ENCODE results near the gene CLMN.

The CLMN gene

GRCh38 chr14:95165517-95165916 is 154.2 kb downstream of the CLMN start:
- DNase-seq (ENCODE audit: low read depth), result no peak
- H3K4me3 ChIP-seq (ENCODE audit: low read depth, low read length), result no peak overlapping the region
- TF ChIP-seq, protein P1, sequence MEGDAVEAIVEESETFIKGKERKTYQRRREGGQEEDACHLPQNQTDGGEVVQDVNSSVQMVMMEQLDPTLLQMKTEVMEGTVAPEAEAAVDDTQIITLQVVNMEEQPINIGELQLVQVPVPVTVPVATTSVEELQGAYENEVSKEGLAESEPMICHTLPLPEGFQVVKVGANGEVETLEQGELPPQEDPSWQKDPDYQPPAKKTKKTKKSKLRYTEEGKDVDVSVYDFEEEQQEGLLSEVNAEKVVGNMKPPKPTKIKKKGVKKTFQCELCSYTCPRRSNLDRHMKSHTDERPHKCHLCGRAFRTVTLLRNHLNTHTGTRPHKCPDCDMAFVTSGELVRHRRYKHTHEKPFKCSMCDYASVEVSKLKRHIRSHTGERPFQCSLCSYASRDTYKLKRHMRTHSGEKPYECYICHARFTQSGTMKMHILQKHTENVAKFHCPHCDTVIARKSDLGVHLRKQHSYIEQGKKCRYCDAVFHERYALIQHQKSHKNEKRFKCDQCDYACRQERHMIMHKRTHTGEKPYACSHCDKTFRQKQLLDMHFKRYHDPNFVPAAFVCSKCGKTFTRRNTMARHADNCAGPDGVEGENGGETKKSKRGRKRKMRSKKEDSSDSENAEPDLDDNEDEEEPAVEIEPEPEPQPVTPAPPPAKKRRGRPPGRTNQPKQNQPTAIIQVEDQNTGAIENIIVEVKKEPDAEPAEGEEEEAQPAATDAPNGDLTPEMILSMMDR (IDR thresholded peaks at IDR 0.05; ENCODE audit: insufficient read depth, low read depth, low read length, missing control alignments), result no peak

DNA sequence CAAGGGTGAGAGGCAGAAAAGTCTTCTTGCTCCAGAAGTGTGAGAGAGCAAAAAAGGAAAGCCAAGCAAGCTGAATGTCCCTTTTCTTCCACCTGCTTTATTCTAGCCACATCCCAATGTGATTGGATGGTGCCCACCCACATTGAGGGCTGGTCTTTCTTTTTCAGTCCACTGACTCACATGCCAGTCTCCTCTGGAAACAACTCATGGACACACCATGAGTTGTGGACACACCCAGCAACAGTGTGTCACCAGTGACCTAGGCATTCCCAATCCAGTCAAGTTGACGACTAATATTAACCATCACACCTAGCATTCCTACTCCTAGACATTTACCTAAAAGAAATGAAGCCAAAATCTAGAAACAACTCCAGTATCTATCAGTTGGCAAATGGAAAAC is 155.2 kb downstream of the CLMN start:
- TF ChIP-seq, protein P1 (IDR thresholded peaks at IDR 0.05; ENCODE audit: insufficient read depth, low read depth, low read length, missing control alignments), result no peak
- no peak overlapping the region for H3K4me3 ChIP-seq (ENCODE audit: low read depth, low read length)
- no peak for DNase-seq (ENCODE audit: low read depth)

- TF ChIP-seq, protein P1 (IDR thresholded peaks at IDR 0.05; ENCODE audit: insufficient read depth, low read depth, low read length, missing control alignments), result no peak
- H3K4me3 ChIP-seq (ENCODE audit: low read depth, low read length), result no peak overlapping the region
- DNase-seq (ENCODE audit: low read depth), result no peak
Measured at GRCh38 chr14:95163666-95164065, 156.0 kb downstream of the CLMN start.

DNA sequence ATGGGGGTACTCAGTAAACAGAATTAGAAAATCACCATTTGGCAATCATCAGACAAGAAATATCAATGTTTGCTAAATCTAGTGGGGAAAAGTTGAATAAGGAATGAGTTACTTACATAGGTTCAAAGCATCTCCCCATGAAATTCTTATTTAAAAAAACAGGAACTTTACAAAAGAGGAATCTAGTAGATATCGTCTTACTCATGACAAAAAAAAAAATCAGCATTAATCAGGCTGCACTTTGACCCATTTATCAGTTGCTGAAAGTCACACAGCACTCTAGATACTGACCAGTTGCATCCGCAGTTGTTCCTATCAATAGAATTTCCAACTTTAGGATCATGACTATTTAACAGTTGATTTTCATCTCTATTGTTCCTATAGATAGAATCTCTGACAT is 156.6 kb downstream of the CLMN start:
- DNase-seq (ENCODE audit: low read depth), result no peak

DNA sequence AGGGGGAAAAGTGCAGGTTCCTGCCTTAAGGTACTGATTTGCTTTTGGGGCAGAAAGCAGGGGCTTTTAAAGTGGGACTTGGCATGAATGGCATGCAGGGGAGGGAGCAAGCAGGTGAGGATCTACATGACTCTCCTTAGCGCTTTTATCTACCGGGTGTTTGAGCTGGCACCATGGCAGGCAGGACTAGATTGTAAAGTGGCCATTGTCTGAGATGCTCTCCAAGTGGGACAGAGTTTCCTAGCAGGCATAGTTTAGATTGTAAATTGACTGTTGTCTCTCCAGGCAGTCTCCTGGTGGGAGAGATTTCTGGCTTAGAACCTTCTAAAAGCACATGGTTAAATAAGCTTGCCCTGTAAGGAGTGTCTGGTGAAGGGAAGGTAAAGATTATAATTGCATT is 157.1 kb downstream of the CLMN start:
- TF ChIP-seq, protein P1 (IDR thresholded peaks at IDR 0.05; ENCODE audit: insufficient read depth, low read depth, low read length, missing control alignments), result no peak
- no peak overlapping the region for H3K4me3 ChIP-seq (ENCODE audit: low read depth, low read length)
- DNase-seq (ENCODE audit: low read depth), result no peak

More for the DNA sequence above, 156.6 kb downstream of the CLMN start:
- H3K4me3 ChIP-seq (ENCODE audit: low read depth, low read length), result no peak overlapping the region
- TF ChIP-seq, protein P1 (IDR thresholded peaks at IDR 0.05; ENCODE audit: insufficient read depth, low read depth, low read length, missing control alignments), result no peak

DNA sequence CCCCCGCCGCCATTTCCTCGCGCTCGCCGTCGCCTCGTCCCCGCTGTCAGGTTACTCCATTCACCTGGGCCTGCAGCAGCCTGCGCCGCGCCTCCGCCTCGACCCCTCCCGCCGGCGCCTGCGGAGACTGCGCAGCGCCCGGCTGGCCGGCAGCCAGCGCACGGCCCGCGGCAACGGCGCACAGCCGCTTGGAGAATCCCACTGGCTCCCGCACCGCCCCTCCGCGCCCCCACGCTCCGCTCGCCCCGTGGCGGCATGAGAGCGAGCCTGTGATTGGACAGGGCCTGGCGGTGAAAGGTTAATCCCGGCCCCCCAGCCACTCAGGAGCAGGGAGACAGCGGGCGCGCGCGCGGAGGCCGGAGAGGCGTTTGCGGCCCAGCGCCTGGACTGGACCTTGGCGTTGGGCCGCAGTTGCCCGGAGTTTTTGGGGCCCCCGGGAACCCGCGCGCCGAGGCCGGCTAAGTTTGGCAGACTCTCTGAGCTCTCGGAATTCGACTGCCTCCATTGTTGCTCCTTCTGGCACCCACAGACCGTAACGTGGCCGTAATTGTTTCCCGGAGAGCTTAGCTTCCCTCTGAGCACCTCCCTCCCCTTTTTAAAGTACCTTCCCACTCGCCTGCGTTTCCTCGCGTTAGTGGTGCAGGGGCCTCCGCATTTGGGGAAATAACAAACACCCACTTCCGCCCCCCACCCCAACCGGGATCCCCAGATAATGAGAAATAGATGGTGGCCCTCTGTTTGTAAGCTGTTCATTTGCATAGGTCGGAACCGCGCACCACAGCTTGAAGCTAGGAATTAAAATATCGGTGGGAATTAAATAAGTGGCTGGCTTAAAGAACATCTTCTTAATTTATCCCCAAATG is 162.2 kb downstream of the CLMN start, which contains the start of gene DICER1:
Gene DICER1, minus strand, starts transcription at position 203 of the 863 bp plus-strand sequence. CDS start 24,071 bp downstream, outside the sequence.
- peak within 1 kb of the TSS; percentile 86 for H3K4me3 ChIP-seq (ENCODE audit: low read depth, low read length)
- DNase-seq (ENCODE audit: low read depth), result peak; percentile 95
- TF ChIP-seq, protein P1 (IDR thresholded peaks at IDR 0.05; ENCODE audit: insufficient read depth, low read depth, low read length, missing control alignments), result no peak

- DNase-seq (ENCODE audit: low read depth), result no peak
- TF ChIP-seq, protein P1 (IDR thresholded peaks at IDR 0.05; ENCODE audit: insufficient read depth, low read depth, low read length, missing control alignments), result no peak
- peak overlapping the region; percentile 86; the same call in 1 of the 2 replicates for H3K4me3 ChIP-seq (ENCODE audit: low read depth, low read length)
Measured at GRCh38 chr14:95157048-95157326, 162.7 kb downstream of the CLMN start.
